Measurements from ENCODE around the gene TUFT1.
"Not testable (repeated sequence)": the region's sequence is repeated elsewhere in the genome, so short reads cannot be mapped to it uniquely, and the experiment has no call there.

Gene TUFT1

GRCh38 chr1:151616505-151616849 lies 76.4 kb downstream of the TUFT1 start:
- no peak for DNase-seq

GRCh38 chr1:151618003-151618402 lies 77.9 kb downstream of the TUFT1 start:
- no peak for ATAC-seq

More at GRCh38 chr1:151616505-151616849, 76.4 kb downstream of the TUFT1 start:
- ATAC-seq: no peak

GRCh38 chr1:151618470-151618869 lies 78.4 kb downstream of the TUFT1 start:
- ATAC-seq: no peak
- DNase-seq: no peak

More at GRCh38 chr1:151618003-151618402, 77.9 kb downstream of the TUFT1 start:
- DNase-seq: no peak

GRCh38 chr1:151618996-151619395 lies 78.9 kb downstream of the TUFT1 start:
- ATAC-seq, DNase-seq: not testable (repeated sequence)

- ATAC-seq (peak; percentile 36), DNase-seq (no peak)
These were observed 79.5 kb downstream of the TUFT1 start for GRCh38 chr1:151619489-151620093.

GRCh38 chr1:151620286-151620685 lies 80.2 kb downstream of the TUFT1 start:
- no peak for ATAC-seq
- DNase-seq: no peak

GRCh38 chr1:151621351-151621750 lies 81.2 kb downstream of the TUFT1 start:
- DNase-seq: no peak
- no peak for ATAC-seq

GRCh38 chr1:151624783-151625182 lies 84.7 kb downstream of the TUFT1 start:
- no peak for DNase-seq
- no peak for ATAC-seq

- ATAC-seq (no peak), DNase-seq (no peak)
These were observed 86.7 kb downstream of the TUFT1 start for GRCh38 chr1:151626740-151627334.

GRCh38 chr1:151629278-151629677 lies 89.2 kb downstream of the TUFT1 start:
- DNase-seq (no peak), ATAC-seq (no peak)

Data from stimulated activated naive CD8-positive, alpha-beta T cell treated with anti-CD3 and anti-CD28 coated beads, Interleukin-15, Interleukin-2, amounts not matched to agents 100 U/mL and 50 U/mL, for 24 hours (primary cell).